Heart right ventricle (tissue), 16 donors: ENCODE data around the gene ADCY5. TPM values are rescaled to one million over a fixed set of nuclear protein-coding genes. Genes with fewer than 3 reads are reported as not detected.

Experiments used
- ATAC-seq, 8 donors: fragments of 200-7000 bp; cut with Tn5 transposase; one replicate each; pipeline ENCODE4 v1.9.1; 2020; ENCODE audit warnings: mild to moderate bottlenecking in 8 of 8, moderate library complexity in 8 of 8, moderate number of reproducible peaks in 1 of 8
- DNase-seq, 2 donors: peaks; one replicate each; pipeline ENCODE4 v3.0.0-alpha.2; 2020
- H3K27ac ChIP-seq, 10 donors: fragments of 200-600 bp; sonication (generic) in 2 of 10; one replicate each; pipeline versions ENCODE4 v1.5.0 to v1.8.0; 2020 to 2022; ENCODE audit warnings: mild to moderate bottlenecking in 3 of 10
- H3K27me3 ChIP-seq, 7 donors: fragments of 200-600 bp; one replicate each; pipeline ENCODE4 v1.8.0; 2021 to 2022; ENCODE audit warnings: mild to moderate bottlenecking in 2 of 7
- H3K36me3 ChIP-seq, 9 donors: fragments of 200-600 bp; sonication (generic) in 1 of 9; one replicate each; pipeline versions ENCODE4 v1.5.0 to v1.8.0; 2020 to 2022; ENCODE audit warnings: mild to moderate bottlenecking in 2 of 9
- H3K4me1 ChIP-seq, 9 donors: fragments of 200-600 bp; sonication (generic) in 1 of 9; one replicate each; pipeline versions ENCODE4 v1.5.0 to v1.8.0; 2020 to 2022; ENCODE audit warnings: mild to moderate bottlenecking in 4 of 9
- H3K4me3 ChIP-seq, 10 donors: fragments of 200-600 bp; sonication (generic) in 2 of 10; one replicate each; pipeline versions ENCODE4 v1.5.0 to v1.8.0; 2020 to 2022; ENCODE audit warnings: mild to moderate bottlenecking in 7 of 10, moderate library complexity in 2 of 10
- H3K9me3 ChIP-seq, 11 donors: fragments of 200-600 bp in 10 of 11; sonication (generic) in 2 of 11; one replicate each; pipeline versions ENCODE4 v1.5.0 to v1.8.0; 2013 to 2022; ENCODE audit warnings: mild to moderate bottlenecking in 2 of 11, control low read depth in 1 of 11, moderate library complexity in 1 of 11
- WGBS, 2 donors: extraction: QIAGEN DNeasy Blood & Tissue Kit; methylation state at CpG; one replicate each; pipeline ENCODE4 v1.1.7; 2013; ENCODE audit warnings: inconsistent platforms in 1 of 2; 5-methylcytosine and 5-hydroxymethylcytosine counted together
- intact Hi-C, 10 donors: fragments of 100-400 bp; cut with DNase I; formaldehyde crosslinking; loops; one replicate each; pipeline versions ENCODE4 v1.11.1 to v1.14.2; 2022
- polyA plus RNA-seq, 2 donors: library from polyadenylated mRNA; stranded (reverse); fragments of 200-250 nt; gene quantifications; one replicate each; pipeline ENCODE4 v1.2.3, GENCODE V29; 2013
- total RNA-seq, 10 donors: library from RNA; stranded (reverse); fragmentation: NEBNext Ultra II Directional in 3 of 10; extraction: Animal tissue kit (Norgen Biotek cat#: 25700) in 3 of 10; gene quantifications; one replicate each; pipeline versions ENCODE4 v1.2.1 to v1.2.4, GENCODE V29; 2021 to 2023
- TF ChIP-seq, protein P1 (sequence below), 9 donors: fragments of 200-600 bp; sonication (generic) in 2 of 9; IDR thresholded peaks; one replicate each; pipeline versions ENCODE4 v1.5.0 to v1.8.0; 2021 to 2022; ENCODE audit warnings: antibody characterized with exemption in 9 of 9, mild to moderate bottlenecking in 5 of 9, moderate library complexity in 1 of 9
- donor health status: Arrhythmogenic right ventricular cardiomyopathy.
- donor health status: ischemic (EF 13 %, LVEDD 7.1; RV severe dilation, severe dysfunction).
- donor health status: healthy with polysubstance abuse.
- donor health status: DM: no; HTN: yes; CAD: no.
- donor health status: DM: no; HTN: no; CAD: no.
- donor health status: ischemic (EF 25% LVEDD 6.9; RV normal size, moderate dysfunction).
- donor health status: ischemic (EF 25% LVEDD 5.7; RV mildly dilated, moderate dysfunction).
- donor health status: healthy.
- donor health status: DM: yes; HTN: yes; CAD: no.
- donor health status: Ischemic cardiomyopathy.
- donor health status: ischemic (EF 35%, LVEDD 5.7; RV mildly dilated, moderate dysfunction).
- donor health status: nonischemic (EF 11% LVEDD 7.7; RV severe dilation, severe dysfunction).
- donor health status: DM: yes; HTN: yes; CAD: no.
- donor health status: PGD.
- donor health status: ischemic (EF 29% LVEDD 5.4; RV normal size, mild dysfunction).
- donor health status: nonischemic (EF 23%, LVEDD 6.1; RV moderate dilation, normal function).

The ADCY5 gene
- total and polyA plus RNA-seq, 12 donors: 37.2 to 245 (median 198) TPM

DNA sequence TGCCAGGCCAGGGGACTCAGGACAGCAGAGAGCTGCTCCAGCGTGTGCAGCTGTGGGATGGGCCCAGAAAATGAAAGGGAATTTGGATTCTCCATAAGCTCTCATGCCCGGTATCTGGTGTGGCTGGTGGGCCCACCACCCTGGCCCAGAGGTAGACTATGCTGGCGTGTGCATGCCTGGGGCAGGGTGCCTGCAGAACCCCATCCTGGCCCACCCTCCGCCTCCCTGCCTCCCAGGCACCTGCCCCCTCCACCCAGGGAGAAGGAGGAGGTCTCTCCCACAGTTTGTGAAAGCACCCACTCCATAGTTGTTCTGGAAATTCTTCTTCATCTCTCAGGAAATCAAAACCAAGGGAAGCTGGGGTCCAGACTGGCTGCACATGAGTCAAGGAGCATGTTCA lies 112.9 kb downstream of the ADCY5 start:
- H3K4me1 ChIP-seq: peaks cover 6 to 93% (median 65%) of the 10 kb centered on the region in 9 donors
- DNase-seq (no peak), ATAC-seq (no peak)
- no peak overlapping the region for H3K4me3 ChIP-seq
- 69 to 74% methylated on average over 4 of the region's 4 CpGs for WGBS, 2 donors
- peaks cover 0 to 3% (median 0%) of the 10 kb centered on the region in 9 donors for H3K36me3 ChIP-seq
- intact Hi-C loops: loop anchor here in 3 of 10 donors (5.0 kb wide), 2 partner anchors 36 to 51 kb away; no protein-coding TSS in a partner anchor
- peak overlapping the region; percentile 32 to 96 (median 88) for H3K27ac ChIP-seq
- no peaks in the 10 kb centered on the region for H3K9me3 ChIP-seq
- TF ChIP-seq, protein P1, sequence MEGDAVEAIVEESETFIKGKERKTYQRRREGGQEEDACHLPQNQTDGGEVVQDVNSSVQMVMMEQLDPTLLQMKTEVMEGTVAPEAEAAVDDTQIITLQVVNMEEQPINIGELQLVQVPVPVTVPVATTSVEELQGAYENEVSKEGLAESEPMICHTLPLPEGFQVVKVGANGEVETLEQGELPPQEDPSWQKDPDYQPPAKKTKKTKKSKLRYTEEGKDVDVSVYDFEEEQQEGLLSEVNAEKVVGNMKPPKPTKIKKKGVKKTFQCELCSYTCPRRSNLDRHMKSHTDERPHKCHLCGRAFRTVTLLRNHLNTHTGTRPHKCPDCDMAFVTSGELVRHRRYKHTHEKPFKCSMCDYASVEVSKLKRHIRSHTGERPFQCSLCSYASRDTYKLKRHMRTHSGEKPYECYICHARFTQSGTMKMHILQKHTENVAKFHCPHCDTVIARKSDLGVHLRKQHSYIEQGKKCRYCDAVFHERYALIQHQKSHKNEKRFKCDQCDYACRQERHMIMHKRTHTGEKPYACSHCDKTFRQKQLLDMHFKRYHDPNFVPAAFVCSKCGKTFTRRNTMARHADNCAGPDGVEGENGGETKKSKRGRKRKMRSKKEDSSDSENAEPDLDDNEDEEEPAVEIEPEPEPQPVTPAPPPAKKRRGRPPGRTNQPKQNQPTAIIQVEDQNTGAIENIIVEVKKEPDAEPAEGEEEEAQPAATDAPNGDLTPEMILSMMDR (IDR thresholded peaks at IDR 0.05): no peak
- no peaks in the 10 kb centered on the region for H3K27me3 ChIP-seq

DNA sequence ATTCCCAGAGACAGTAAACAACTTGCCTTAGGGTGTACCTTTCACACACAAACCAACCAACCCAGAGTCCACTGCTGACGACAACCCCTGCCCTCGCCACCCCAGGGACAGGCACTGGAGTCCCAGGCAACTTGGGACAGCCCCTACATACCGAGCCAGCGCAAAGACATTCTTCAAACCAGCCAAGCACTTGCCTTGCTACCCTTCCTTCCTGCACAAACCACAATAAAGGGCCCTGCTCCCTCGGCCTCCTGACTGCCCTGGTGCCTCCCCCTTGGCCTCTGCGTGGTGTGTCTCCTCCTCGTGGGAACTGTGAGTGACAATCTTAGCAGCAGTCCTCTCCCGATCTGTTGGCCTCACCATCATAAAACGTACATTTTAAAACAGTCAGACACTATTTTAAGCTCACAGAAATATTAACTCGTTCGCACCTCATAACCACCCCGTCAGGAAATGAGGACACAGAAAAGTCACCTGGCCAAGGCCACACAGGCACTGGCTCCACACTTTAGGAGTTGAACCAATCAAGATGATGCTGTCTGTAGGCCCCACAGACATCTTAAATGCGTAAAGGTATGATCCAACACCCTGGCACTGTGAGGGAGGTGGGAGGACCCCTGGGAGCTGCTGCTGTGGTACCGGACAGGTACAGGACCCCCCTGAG lies 113.8 kb downstream of the ADCY5 start:
- ATAC-seq (peak in 6 of 8 donors; percentile 4 to 41 (median 19)), DNase-seq (no peak)
- no peaks in the 10 kb centered on the region for H3K9me3 ChIP-seq
- WGBS, 2 donors: 57 to 58% methylated on average over 14 of the region's 14 CpGs
- peak overlapping the region; percentile 32 to 96 (median 88) for H3K27ac ChIP-seq
- H3K27me3 ChIP-seq: no peaks in the 10 kb centered on the region
- peaks cover 15 to 93% (median 65%) of the 10 kb centered on the region in 9 donors for H3K4me1 ChIP-seq
- H3K36me3 ChIP-seq: peaks cover 0 to 3% (median 0%) of the 10 kb centered on the region in 9 donors
- intact Hi-C loops: loop anchor here in 3 of 10 donors (5.0 kb wide), 2 partner anchors 37 to 52 kb away; no protein-coding TSS in a partner anchor
- TF ChIP-seq, protein P1 (IDR thresholded peaks at IDR 0.05): no peak
- peak overlapping the region in 7 of 10 donors; percentile 17 to 38 (median 22) for H3K4me3 ChIP-seq

DNA sequence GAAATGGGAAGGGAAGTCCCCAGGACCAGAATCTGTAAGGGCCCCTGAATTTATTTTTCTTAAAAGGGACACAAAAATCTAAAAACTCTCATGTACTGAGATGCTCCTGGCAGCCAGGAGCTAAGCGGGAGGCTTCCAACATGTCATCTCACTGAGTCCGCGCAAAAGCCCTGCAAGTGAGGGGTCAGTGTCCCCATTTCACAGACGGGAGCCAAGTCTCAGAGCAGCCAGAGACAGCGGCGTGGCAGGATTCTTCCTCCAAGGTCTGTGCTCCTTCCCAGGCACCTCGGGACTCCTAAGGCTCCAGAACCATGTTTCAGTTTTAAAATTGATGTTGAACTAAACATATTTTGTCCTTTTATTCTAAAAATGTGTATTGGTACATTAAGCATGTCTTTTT lies 114.8 kb downstream of the ADCY5 start:
- Histone ChIP-seq H3K36me3 (peaks cover 0 to 3% (median 0%) of the 10 kb centered on the region in 9 donors), H3K27me3 (no peaks in the 10 kb centered on the region), H3K27ac (peak overlapping the region in 9 of 10 donors; percentile 63 to 96 (median 92)), H3K4me1 (peaks cover 20 to 93% (median 65%) of the 10 kb centered on the region in 9 donors), H3K4me3 (peak overlapping the region in 4 of 10 donors; percentile 19 to 38 (median 28)), H3K9me3 (no peaks in the 10 kb centered on the region)
- no peak for ATAC-seq
- DNase-seq: no peak
- WGBS, 2 donors: 82 to 84% methylated on average over 7 of the region's 7 CpGs
- intact Hi-C loops: loop anchor here in 4 of 10 donors (5.0 kb wide), 3 partner anchors 53 to 113 kb away; partner anchors contain the start of gene ADCY5 (in 3 of the 4)
- TF ChIP-seq, protein P1 (IDR thresholded peaks at IDR 0.05): no peak

DNA sequence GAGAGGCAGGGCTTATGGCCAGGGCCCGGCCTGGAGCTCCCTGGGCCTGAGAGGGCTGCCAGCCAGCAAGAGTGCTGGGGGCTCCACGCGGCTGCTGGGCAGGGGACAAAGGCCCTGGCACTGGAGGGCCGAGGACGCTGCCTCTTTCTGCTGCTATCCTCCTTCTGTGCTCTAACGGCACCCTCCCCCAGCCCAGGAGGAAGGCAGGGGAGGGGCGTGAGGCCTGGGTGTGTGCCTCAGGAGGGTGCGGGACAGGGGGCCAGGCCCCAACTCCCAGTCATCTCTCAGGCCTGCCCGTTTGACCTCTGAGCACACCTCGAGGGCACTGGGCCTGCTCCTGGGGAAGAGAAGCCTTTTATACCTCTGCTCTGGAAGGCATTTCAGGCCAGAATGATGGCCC lies 115.5 kb downstream of the ADCY5 start:
- intact Hi-C loops: loop anchor here in 4 of 10 donors (5.0 kb wide), 3 partner anchors 54 to 114 kb away; partner anchors contain the start of gene ADCY5 (in 3 of the 4)

More for the DNA sequence above, 115.5 kb downstream of the ADCY5 start:
- peaks cover 0 to 3% (median 0%) of the 10 kb centered on the region in 9 donors for H3K36me3 ChIP-seq
- peak overlapping the region in 1 of 10 donors; percentile 2 for H3K4me3 ChIP-seq
- peak overlapping the region; percentile 61 to 96 (median 88) for H3K27ac ChIP-seq
- DNase-seq (no peak), ATAC-seq (no peak)
- 50 to 58% methylated on average over 10 of the region's 10 CpGs for WGBS, 2 donors
- peaks cover 20 to 93% (median 63%) of the 10 kb centered on the region in 9 donors for H3K4me1 ChIP-seq
- no peaks in the 10 kb centered on the region for H3K9me3 ChIP-seq
- TF ChIP-seq, protein P1 (IDR thresholded peaks at IDR 0.05): no peak
- no peaks in the 10 kb centered on the region for H3K27me3 ChIP-seq
